T-helper 2 cell (primary cell): ENCODE results near the gene TPGS1.

ENCODE experiments used
- DNase-seq, 5 experiments: peaks; one replicate each; pipeline versions ENCODE4 v3.0.0 to v3.0.0-alpha.2; 2012 to 2022

TPGS1 gene

DNA sequence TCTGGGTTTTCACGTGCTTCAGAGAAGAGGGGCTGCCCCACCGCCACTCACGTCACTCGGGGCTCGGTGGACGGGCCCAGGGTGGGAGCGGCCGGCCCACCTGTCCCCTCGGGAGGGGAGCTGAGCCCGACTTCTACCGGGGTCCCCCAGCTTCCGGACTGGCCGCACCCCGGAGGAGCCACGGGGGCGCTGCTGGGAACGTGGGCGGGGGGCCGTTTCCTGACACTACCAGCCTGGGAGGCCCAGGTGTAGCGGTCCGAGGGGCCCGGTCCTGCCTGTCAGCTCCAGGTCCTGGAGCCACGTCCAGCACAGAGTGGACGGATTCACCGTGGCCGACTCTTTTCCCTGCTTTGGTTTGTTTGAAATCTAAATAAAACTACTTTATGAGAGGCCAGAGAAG is 34.4 kb downstream of the TPGS1 start:
- DNase-seq = no peak

DNA sequence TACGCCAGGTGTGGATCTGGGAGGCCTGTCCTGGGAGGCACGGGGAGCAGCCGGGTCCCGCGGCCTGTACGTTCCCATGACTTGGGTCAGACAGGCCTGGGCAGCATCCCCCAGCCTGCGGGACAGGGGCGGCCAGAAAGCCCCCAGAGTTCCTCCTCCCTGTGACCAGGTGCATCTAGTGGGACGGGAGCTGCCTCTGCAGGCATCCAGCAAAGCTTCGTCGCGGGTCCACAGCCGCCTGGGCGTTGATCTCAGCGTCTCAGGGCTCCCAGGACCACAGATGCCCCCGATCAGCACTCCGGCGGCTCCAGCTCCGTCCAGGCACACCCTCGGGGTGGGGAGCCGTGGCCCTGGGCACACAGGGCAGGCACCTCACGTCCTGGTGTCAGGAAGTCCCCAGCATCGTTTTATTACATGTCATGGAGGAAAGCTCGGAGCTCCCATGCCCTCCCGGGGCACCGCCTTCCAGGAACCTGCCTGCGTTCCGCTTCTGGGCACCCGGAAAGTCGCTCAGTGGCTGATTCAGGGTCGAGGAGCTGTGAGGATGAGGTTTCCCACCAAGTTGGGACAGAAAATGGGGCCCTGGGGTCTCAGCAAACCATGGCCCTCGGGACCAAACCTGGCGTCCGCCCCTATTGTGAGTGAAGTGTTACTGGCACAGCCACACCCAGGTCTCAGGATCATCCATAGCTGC is 35.0 kb downstream of the TPGS1 start:
- DNase-seq = no peak

DNA sequence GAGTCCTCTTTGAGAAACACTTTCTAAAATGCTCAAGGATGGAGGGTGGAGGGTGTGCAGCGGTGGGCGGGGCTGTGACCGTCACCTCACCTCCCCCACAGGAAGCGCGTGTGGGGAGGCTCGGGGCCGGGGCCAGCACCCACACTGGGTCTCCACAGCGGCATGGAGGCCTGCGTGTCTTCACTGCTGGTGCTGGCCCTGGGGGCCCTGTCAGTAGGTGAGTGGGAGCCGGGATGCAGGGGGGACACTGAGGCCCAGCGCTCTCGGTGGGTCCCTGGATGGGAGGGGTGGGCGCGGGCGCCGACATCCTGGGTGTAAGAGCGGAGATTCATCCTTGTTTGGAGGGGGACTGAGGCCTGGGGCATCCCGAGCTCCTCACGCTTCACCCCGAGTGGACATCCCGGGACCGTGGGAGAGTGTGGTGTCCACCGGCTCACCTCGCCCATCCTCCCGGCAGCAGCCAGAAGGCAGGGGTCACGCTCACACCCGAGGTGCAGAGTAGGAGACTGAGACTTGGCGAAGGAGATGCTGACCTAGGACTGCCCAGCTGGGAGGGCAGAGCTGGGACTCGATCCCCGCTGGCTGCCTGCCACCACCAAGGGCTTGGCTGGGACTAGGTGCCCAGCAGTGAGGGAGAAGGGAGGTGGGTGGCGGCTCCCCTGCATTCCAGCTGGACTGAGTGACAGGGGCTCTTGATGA is 36.8 kb downstream of the TPGS1 start, which contains the start of gene GZMM:
GZMM (plus strand) TSS at position 144 of the 699 bp plus-strand sequence; CDS start at position 163, 19 bp downstream.
- DNase-seq = peak; percentile 32 to 91 (median 68)

DNA sequence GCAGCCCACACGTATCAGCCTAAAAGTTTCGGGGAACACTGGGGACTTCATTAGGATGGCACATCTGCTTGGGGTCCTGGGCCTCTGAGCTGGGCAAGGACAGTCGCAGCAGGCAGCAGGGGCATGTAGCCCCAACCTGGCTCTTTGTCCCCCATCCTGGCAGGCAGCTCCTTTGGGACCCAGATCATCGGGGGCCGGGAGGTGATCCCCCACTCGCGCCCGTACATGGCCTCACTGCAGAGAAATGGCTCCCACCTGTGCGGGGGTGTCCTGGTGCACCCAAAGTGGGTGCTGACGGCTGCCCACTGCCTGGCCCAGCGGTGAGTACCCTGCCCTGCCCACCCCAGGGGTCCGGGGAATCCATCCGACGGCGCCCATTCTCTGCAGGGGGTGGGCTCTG is 39.8 kb downstream of the TPGS1 start:
- no peak for DNase-seq

DNA sequence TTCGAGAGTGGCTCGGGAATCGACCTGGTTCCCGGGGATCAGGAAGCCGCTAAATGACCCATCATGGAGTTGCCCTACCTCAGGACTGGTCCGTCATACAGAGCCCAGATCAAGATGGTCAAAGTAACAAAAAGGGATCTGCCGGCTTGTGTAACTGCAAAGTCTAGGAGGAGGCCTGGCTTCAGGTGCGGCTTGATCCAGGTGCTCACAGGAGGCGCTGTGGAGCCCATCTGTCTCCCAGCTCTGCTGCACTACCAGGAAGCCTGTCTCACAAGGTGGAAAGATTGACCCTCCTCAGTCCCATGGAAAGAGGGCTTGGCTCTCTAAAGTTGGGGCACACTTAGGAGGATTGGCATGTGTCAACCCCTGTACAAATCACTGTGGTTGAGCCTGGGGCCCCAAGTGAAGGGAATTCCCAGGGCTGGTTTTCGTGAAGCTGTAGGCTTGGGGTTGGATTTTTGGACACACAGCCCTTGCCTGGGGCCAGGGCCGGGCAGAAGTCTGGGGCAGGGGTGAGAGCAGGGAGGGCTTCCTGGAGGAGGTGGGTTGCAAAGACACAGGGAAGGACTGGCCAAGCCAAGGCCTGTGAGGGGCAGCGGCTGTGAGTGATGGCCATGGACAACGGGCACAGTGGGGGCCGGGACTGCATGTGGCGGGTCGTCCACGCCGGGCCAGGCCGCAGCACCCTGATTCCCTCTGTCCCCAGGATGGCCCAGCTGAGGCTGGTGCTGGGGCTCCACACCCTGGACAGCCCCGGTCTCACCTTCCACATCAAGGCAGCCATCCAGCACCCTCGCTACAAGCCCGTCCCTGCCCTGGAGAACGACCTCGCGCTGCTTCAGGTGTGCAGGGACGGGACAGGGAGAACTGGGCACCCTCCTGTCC is 40.8 kb downstream of the TPGS1 start:
- DNase-seq = no peak

DNA sequence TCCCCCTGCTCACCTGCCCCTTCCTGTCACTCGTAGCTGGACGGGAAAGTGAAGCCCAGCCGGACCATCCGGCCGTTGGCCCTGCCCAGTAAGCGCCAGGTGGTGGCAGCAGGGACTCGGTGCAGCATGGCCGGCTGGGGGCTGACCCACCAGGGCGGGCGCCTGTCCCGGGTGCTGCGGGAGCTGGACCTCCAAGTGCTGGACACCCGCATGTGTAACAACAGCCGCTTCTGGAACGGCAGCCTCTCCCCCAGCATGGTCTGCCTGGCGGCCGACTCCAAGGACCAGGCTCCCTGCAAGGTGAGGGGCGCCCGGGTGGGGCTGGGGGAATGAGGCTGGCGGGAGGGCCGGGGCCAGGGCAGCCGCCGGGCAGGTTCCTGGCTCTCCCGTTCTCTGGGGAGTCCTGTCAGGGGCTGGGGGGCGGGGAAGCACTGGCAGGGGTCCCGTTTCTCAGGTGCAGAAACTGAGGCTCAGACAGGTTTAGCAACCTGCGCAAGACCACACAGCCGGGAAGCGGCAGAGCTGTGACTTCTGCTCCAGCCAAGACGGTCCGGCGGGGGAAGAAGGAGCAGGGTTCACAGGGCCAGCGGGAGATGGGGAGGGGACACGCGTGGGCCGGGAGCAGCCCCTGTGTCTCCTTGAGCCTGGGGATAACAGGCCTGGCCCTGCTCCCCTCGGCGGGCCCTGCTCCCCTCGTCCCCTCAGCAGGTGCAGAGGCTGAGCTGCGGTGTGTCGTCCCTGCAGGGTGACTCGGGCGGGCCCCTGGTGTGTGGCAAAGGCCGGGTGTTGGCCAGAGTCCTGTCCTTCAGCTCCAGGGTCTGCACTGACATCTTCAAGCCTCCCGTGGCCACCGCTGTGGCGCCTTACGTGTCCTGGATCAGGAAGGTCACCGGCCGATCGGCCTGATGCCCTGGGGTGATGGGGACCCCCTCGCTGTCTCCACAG is 41.9 kb downstream of the TPGS1 start:
- DNase-seq = no peak

DNA sequence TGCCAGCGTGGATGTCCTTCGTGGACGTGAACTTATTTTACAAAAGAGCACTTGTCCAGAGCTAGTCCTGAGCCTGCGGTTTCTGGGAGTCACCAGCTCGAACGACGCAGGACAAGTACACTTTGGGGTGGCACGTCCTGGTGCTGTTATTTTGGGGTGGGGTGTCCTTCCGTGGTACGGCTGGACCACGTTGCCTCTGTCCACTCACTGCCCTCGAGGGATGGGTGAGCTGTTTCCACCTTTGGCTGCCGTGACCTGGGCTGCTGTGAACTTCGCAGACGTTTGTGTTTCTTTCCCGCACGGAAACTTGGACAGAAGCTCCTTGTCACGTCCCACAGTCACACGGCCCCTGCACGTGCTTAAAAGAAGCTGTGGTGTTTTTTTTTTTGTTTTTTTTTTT is 47.5 kb downstream of the TPGS1 start:
- no peak for DNase-seq

DNA sequence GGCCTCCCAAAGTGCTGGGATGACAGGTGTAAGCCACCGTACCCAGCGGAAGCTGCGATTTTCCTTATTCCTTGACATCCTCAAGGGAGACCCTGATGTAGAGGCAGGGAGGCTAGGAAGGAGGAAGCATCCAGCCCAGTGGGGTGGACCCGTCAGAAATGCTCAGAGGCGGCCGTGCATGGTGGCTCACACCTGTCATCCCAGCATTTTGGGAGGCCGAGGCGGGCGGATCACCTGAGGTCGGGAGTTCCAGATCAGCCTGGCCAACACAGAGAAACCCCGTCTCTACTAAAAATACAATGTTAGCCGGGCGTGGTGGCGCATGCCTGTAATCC is 48.1 kb downstream of the TPGS1 start:
- DNase-seq = no peak

DNA sequence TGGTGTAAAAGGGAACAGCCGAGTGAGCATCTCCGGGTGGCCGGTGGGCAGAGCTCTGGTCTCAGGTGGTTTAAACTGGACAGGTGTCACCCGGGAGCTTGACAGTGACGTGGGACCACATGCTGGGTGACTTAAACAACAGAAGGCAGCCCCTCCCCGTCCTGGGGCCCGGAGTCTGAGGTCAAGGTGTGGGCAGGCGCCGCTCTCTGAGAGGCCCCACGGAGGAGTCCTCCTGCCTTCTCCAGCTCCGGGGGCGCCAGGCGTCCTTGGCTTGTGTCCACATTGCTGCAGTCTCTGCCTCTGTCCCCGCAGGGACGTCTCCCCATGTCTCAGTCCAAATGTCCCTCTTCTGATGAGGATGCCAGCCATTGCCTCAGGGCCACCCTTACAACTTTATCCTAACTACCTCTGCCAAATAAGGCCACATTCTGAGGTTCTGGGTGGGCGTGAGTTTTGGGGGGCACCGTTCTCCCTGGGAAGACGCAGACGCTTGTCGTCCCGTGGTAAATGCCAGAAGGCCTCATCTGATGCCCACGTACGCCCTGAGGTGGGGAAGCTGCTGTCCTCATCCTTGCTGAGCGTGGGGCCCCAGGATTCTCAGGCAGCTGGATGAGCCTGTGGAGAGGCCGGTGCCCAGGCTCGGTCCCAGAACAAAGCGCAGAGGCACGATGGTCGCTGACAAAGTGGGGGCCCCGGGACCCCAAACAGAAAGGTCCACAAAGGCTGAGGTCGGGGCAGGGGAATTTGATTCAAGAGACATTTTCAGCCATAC is 49.5 kb downstream of the TPGS1 start:
- DNase-seq = no peak

DNA sequence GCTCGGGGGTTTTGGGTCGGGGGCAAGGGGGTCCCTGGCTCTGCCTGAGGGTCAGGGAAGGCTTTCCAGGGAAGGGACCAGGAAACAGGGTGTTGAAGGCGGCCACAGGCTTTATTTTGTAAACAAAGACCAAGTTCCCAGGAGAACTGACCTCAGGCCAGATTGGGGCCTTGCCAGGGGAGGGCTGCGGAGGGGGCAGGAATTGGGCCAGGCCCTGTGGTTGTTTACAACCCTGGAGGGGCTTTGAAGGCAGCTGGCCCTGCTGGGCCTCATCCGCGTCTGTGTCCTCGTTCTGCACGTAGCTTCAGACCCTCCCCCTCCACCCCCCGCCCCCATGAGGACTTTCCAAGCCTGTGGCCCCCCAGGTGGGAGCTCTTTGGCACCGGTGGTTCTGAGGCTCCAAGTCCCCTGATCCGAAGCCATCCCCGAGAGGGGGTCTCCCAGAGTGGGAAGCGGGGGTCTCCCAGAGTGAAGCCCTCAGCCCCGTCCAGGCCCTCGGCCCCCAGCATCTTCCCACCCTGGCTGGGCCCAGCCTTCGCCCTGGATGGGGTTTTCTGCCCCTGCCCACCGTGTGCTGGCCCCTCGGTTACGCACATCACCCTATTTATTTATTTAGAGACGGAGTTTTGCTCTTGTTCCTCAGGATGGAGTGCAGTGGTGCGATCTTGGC is 51.6 kb downstream of the TPGS1 start:
- DNase-seq = no peak

DNA sequence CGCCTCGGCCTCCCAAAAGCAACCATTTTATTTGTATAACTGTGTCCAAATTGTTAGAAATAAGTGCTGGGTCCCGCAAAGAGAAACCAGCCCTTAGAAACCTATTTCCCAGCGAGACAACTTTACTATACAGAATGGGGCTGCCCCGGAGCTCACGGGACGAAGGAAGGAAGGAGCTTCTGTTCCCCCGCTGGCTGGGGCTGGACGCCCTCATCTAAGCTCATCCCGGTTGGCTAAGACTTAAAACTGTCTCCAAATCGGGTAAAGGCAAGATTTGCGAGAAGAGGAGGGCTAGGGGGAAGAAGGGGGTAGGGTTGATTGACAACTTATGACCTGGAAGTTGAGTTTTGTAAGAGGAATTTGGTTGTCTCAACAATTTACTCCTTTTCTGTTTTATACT is 52.8 kb downstream of the TPGS1 start:
- DNase-seq = no peak

DNA sequence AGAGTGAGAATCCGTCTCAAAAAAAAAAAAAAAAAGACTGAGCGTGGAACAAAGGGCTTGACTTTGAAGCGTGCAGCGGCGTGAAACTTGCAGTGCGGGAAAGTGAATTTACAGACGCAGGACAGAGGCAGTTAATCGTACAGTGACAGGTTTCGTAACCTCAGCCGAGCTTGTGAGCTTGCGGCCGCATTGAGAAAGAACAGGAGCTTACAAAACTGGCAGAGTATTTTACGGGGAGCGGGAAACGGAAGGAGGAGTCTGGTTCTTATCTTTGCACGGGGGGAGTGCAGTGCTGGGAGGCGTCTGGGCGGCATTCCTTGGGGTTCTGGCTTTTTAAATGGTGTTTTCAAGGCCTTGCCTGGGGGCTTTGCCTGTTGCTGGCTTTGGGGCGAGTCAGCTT is 59.1 kb downstream of the TPGS1 start:
- no peak for DNase-seq

DNA sequence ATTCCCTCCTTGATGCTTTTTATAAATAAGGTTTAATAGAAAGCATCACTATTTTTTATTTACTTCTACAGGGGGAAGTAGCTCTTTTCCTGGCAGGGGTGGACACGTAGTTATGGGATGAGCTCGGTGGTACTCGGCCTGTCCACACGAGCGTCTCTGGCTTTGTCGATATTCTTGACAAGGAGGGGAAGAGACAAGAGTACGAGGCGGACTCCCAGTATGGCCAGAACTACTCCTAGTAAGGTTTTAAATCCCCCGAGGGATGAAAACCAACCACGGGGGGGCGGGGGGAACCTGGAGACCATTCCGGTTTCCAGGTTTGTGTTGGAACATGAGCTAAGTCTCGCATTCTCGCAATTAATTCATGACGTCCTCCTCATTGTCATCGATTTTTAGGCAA is 59.5 kb downstream of the TPGS1 start:
- no peak for DNase-seq

DNA sequence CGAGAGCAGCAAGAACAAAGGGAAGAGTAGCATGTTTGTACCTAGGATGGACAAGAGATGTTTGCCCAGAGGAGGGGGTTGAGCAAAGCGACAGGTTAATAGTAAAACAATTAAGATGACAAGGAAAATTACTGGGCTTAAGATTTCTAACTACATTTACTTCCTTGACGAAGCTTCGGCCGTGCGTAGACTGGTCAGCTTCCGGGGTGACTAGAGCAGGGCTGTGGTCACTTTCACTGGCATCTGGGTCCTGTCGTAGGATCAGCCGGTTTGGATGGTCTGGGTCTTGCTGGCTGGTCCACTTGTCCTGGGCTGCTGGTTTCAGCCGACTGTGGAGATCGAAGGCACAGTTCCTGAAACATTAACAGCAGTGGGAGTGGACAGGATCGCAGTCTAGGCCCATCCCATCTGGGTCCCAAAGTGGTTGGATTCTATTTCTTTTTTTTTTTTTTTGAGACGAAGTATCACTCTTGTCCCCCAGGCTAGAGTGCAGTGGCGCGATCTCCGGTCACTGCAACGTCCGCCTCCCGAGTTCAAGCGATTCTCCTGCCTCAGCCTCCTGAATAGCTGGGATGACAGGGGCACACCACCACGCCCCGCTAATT is 60.1 kb downstream of the TPGS1 start:
- no peak for DNase-seq
